GM12878 (cell line): ENCODE measurements around the gene PPP2R2B. TPM values are rescaled to one million over a fixed set of nuclear protein-coding genes. Genes with fewer than 3 reads are reported as not detected.

Experiments used
- ATAC-seq: fragments of 200-7000 bp; cut with Tn5 transposase; 3 replicates; pipeline ENCODE4 v1.9.1; 2020; ENCODE audit warnings: mild to moderate bottlenecking, moderate library complexity
- BruUV-seq: library from RNA; stranded (reverse); fragments of 400-500 nt; replicated peaks from 2 replicates; lab custom pipeline; 2021; lab: Mats Ljungman, UMichigan
- CTCF ChIA-PET: fragments of 300-600 bp; sonication (Branson Sonifier 250); formaldehyde crosslinking; extraction: SDS; loops from one replicate; lab custom pipeline; 2021; ENCODE audit warnings: inconsistent platforms; lab: Yijun Ruan, JAX
- POLR2A ChIA-PET: fragments of 350-600 bp; formaldehyde crosslinking; extraction: SDS; loops from one replicate; lab custom pipeline; 2021; ENCODE audit warnings: inconsistent platforms; lab: Charles Lee
- RAD21 ChIA-PET: fragments of 300-600 bp; sonication (Branson Sonifier 250); formaldehyde crosslinking; loops from one replicate; lab custom pipeline; 2023; ENCODE audit warnings: antibody characterized with exemption; ENCODE audit not compliant: unreplicated experiment; lab: Charles Lee
- SMC1A ChIA-PET: fragments of 300-600 bp; sonication (Branson Sonifier 250); formaldehyde crosslinking; loops from one replicate; lab custom pipeline; 2023; ENCODE audit not compliant: unreplicated experiment, uncharacterized antibody; lab: Charles Lee
- DNase-seq: peaks from one replicate; pipeline ENCODE4 v3.0.0-alpha.2; 2011; ENCODE audit warnings: low read depth, low spot score
- FAIRE-seq: peaks from 3 replicates; lab custom pipeline; 2011; peaks lifted over from hg19 to GRCh38; lab: Jason Lieb, UNC
- H2AFZ ChIP-seq: 2 replicates; pipeline ENCODE4 v1.6.0; 2011; ENCODE audit warnings: low read depth, low read length, control low read depth; ENCODE audit not compliant: control insufficient read depth
- H3K27ac ChIP-seq: 2 replicates; pipeline ENCODE4 v1.5.1; 2011; ENCODE audit warnings: control low read depth; ENCODE audit not compliant: control insufficient read depth, insufficient read depth
- H3K27me3 ChIP-seq, 2 experiments: replicated peaks in 1 of 2; 2 replicates each; pipeline versions ENCODE4 v1.6.0 to v1.6.1; 2011; ENCODE audit warnings: low read length in 1 of 2; ENCODE audit not compliant: control insufficient read depth in 2 of 2, insufficient read depth in 2 of 2
- H3K36me3 ChIP-seq, 2 experiments: 2 replicates each; pipeline ENCODE4 v1.5.1; 2011; ENCODE audit warnings: low read length in 1 of 2; ENCODE audit not compliant: control insufficient read depth in 2 of 2, insufficient read depth in 2 of 2
- H3K4me1 ChIP-seq: 2 replicates; pipeline ENCODE4 v1.6.1; 2011; ENCODE audit warnings: mild to moderate bottlenecking, low read length, moderate library complexity, mixed read lengths; ENCODE audit not compliant: control insufficient read depth, insufficient read depth
- H3K4me2 ChIP-seq: 2 replicates; pipeline ENCODE4 v1.6.0; 2011; ENCODE audit warnings: control low read depth; ENCODE audit not compliant: control insufficient read depth, insufficient read depth
- H3K4me3 ChIP-seq: fragments of 200-600 bp; sonication (generic); 2 replicates; pipeline ENCODE4 v1.5.1; 2016
- H3K79me2 ChIP-seq: 2 replicates; pipeline ENCODE4 v1.6.0; 2011; ENCODE audit warnings: low read length; ENCODE audit not compliant: control insufficient read depth, insufficient read depth
- H3K9ac ChIP-seq: 2 replicates; pipeline ENCODE4 v1.8.0; 2011; ENCODE audit warnings: low read length, control low read depth, mixed read lengths; ENCODE audit not compliant: control insufficient read depth, insufficient read depth
- H3K9me3 ChIP-seq: replicated peaks from 3 replicates; pipeline ENCODE4 v1.5.1; 2011; ENCODE audit warnings: mild to moderate bottlenecking, low read length; ENCODE audit not compliant: control insufficient read depth, insufficient read depth
- H4K20me1 ChIP-seq: 2 replicates; pipeline ENCODE4 v1.6.0; 2011; ENCODE audit not compliant: control insufficient read depth, insufficient read depth
- ETV6 ChIP-seq, 2 experiments: fragments of 450-650 bp in 1 of 2; IDR thresholded peaks in 1 of 2; conservative IDR thresholded peaks in 1 of 2; 2 replicates each; pipeline ENCODE4 v1.6.1; 2014; ENCODE audit warnings: antibody characterized with exemption in 1 of 2, borderline replicate concordance in 1 of 2, low read depth in 1 of 2, mild to moderate bottlenecking in 1 of 2, moderate library complexity in 1 of 2
- RUNX3 ChIP-seq: IDR thresholded peaks from 2 replicates; pipeline ENCODE4 v1.6.1; 2012; ENCODE audit warnings: low read length, inconsistent platforms
- SREBF2 ChIP-seq: IDR thresholded peaks from 2 replicates; pipeline ENCODE4 v1.6.1; 2012; ENCODE audit warnings: mild to moderate bottlenecking, low read length
- WGBS: methylation state at CpG from one replicate; pipeline ENCODE4 v1.1.6; 2016; ENCODE audit warnings: low lambda C conversion rate; ENCODE audit not compliant: insufficient replicate concordance, insufficient coverage; ENCODE audit errors: missing lambda C conversion rate; 5-methylcytosine and 5-hydroxymethylcytosine counted together
- in situ Hi-C: fragments of 300-500 bp; cut with MboI; formaldehyde crosslinking; loops from 9 replicates; pipeline ENCODE4 v1.14.3; 2018; ENCODE audit warnings: mixed read lengths
- intact Hi-C: fragments of 100-400 bp; cut with micrococcal nuclease; formaldehyde crosslinking; loops from one replicate; pipeline ENCODE4 v1.14.2; 2022; ENCODE audit not compliant: unreplicated experiment
- polyA plus RNA-seq, 11 experiments: library from polyadenylated mRNA; depleted of rRNA in 4 of 11; unstranded in 6 of 11; stranded (reverse) in 5 of 11; fragments of >200 nt; fragmentation: Nextera tagmentation in 4 of 11; fragmentation: Illumina TruSeq in 1 of 11; extraction: Ambion mirVana in 4 of 11; extraction: Trizol in 1 of 11; gene quantifications; 1 replicate in 1 of 11; 2 replicates in 10 of 11; pipeline versions ENCODE4 v1.2.1 to v1.2.3, GENCODE V29; 2011 to 2016; ENCODE audit warnings: inconsistent platforms in 2 of 11, missing spikeins in 2 of 11, low read depth in 1 of 11
- total RNA-seq, 4 experiments: library from RNA; depleted of rRNA in 3 of 4; stranded (reverse); fragments of >200 nt in 3 of 4; fragmentation: Illumina TruSeq in 1 of 4; extraction: Trizol in 1 of 4; gene quantifications; 2 replicates each; pipeline versions ENCODE4 v1.2.1 to v1.2.3, GENCODE V29; 2013 to 2021
- TF ChIP-seq, protein P1 (sequence below): fragments of 450-650 bp; formaldehyde crosslinking; IDR thresholded peaks from 2 replicates; pipeline ENCODE4 v1.5.0; 2022; ENCODE audit warnings: mild to moderate bottlenecking, missing genetic modification characterization
- TF ChIP-seq, protein P2 (sequence below): fragments of 450-650 bp; conservative IDR thresholded peaks from 2 replicates; pipeline ENCODE4 v1.6.1; 2017; ENCODE audit warnings: mild to moderate bottlenecking, moderate library complexity

The PPP2R2B gene
- total and polyA plus RNA-seq, 10 of the 15 experiments (the other 5 are each of a cell fraction or from before 2014, with no cell fraction given): not detected

DNA sequence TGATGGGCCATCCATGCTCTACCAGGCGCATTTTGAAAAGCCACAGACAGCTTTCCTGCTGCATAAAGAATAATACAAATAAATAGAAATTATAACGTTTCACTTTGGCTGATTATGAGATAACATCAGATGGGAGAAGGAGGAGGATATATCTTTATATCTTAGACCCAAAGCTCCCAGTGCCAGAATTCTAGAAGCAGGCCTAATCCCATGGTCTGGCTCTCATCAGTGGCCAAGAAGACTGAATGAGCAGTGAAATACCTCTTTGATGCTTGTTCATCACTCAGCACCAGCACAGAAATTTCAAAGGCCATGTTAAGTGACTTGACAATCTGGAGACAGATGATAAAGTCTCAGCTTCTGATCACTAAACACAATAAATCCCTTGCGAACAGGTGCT is 107.6 kb downstream of the PPP2R2B start:
- 10% methylated on average over 3 of the region's 3 CpGs for WGBS
- in situ Hi-C loops: no loop called here
- BruUV-seq: no TSS peak

More for the DNA sequence above, 107.6 kb downstream of the PPP2R2B start:
- FAIRE-seq (no peak), ATAC-seq (no peak), DNase-seq (no peak)
- no peaks in the 10 kb centered on the region for H3K27me3 ChIP-seq
- H3K27ac ChIP-seq: no peak overlapping the region
- H4K20me1 ChIP-seq: no peaks in the 10 kb centered on the region
- H3K4me1 ChIP-seq: no peaks in the 10 kb centered on the region
- CTCF ChIA-PET: no interaction called here
- no peaks in the 10 kb centered on the region for H3K9me3 ChIP-seq
- H2AFZ ChIP-seq: no peak overlapping the region
- intact Hi-C loops: no loop called here
- TF ChIP-seq, protein P1, sequence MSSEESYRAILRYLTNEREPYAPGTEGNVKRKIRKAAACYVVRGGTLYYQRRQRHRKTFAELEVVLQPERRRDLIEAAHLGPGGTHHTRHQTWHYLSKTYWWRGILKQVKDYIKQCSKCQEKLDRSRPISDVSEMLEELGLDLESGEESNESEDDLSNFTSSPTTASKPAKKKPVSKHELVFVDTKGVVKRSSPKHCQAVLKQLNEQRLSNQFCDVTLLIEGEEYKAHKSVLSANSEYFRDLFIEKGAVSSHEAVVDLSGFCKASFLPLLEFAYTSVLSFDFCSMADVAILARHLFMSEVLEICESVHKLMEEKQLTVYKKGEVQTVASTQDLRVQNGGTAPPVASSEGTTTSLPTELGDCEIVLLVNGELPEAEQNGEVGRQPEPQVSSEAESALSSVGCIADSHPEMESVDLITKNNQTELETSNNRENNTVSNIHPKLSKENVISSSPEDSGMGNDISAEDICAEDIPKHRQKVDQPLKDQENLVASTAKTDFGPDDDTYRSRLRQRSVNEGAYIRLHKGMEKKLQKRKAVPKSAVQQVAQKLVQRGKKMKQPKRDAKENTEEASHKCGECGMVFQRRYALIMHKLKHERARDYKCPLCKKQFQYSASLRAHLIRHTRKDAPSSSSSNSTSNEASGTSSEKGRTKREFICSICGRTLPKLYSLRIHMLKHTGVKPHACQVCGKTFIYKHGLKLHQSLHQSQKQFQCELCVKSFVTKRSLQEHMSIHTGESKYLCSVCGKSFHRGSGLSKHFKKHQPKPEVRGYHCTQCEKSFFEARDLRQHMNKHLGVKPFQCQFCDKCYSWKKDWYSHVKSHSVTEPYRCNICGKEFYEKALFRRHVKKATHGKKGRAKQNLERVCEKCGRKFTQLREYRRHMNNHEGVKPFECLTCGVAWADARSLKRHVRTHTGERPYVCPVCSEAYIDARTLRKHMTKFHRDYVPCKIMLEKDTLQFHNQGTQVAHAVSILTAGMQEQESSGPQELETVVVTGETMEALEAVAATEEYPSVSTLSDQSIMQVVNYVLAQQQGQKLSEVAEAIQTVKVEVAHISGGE: no peak
- TF ChIP-seq, protein P2, sequence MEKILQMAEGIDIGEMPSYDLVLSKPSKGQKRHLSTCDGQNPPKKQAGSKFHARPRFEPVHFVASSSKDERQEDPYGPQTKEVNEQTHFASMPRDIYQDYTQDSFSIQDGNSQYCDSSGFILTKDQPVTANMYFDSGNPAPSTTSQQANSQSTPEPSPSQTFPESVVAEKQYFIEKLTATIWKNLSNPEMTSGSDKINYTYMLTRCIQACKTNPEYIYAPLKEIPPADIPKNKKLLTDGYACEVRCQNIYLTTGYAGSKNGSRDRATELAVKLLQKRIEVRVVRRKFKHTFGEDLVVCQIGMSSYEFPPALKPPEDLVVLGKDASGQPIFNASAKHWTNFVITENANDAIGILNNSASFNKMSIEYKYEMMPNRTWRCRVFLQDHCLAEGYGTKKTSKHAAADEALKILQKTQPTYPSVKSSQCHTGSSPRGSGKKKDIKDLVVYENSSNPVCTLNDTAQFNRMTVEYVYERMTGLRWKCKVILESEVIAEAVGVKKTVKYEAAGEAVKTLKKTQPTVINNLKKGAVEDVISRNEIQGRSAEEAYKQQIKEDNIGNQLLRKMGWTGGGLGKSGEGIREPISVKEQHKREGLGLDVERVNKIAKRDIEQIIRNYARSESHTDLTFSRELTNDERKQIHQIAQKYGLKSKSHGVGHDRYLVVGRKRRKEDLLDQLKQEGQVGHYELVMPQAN: no peak
- no peak for TF ChIP-seq ETV6 (conservative IDR thresholded peaks at IDR 0.05 in 1 of 2, IDR thresholded peaks at IDR 0.05 in 1 of 2; ENCODE audit: borderline replicate concordance in 1 of 2, low read depth in 1 of 2)
- no peak for TF ChIP-seq SREBF2
- TF ChIP-seq RUNX3: no peak
- H3K36me3 ChIP-seq: no peaks in the 10 kb centered on the region
- RAD21 ChIA-PET: no interaction called here
- H3K9ac ChIP-seq: no peak overlapping the region
- POLR2A ChIA-PET: no interaction called here
- H3K4me2 ChIP-seq: no peak overlapping the region
- SMC1A ChIA-PET: no interaction called here
- no peaks in the 10 kb centered on the region for H3K79me2 ChIP-seq
- H3K4me3 ChIP-seq: no peak overlapping the region
